ENCODE data around the gene LMNB1.
A peak's percentile ranks its signal among the peaks of the same experiment; 100 is the strongest.

Gene LMNB1

DNA sequence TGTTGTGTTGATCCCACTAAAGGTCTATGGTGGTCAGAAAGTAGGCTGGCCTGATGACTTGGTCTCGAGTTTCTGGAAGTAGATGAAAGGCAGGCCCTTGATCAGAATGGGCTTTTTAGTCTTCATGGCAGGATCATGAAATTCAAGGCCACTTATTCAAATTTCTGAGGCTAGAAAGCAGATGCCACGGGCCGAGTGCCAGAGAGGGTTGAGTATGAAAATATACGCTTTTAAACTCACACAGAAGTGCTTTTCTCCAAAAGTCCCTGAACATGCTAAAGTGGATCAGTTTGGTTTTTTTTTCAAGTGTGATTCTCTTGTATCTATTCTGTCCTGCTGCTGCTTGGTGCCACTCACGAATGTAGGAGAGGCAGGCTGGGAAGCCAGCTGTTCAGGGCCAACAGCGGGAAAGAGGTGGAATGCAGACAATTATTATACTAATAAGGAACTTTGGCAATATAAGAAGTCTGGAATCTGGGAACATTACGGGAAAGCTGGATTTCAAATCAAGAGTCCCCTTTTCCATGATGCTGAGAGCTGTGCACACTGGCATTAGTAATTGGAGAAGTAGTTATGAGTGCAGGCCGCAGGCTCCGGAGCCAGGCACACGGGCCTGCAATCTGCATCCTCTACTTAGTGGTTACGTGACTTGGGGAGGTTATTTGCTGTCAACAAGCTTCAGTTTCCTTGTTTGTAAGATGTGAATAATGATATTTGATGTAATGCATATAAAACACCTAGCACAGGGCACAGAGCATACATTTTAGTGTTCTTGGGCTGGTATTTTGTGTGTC is 95.8 kb downstream of the LMNB1 start:
- Mint-ChIP-seq H3K9me3 (no peaks in the 10 kb centered on the region), H3K36me3 (ENCODE audit: low read depth) (peaks cover 15% of the 10 kb centered on the region), H3K4me1 (ENCODE audit: low read depth) (peaks cover 12% of the 10 kb centered on the region)

DNA sequence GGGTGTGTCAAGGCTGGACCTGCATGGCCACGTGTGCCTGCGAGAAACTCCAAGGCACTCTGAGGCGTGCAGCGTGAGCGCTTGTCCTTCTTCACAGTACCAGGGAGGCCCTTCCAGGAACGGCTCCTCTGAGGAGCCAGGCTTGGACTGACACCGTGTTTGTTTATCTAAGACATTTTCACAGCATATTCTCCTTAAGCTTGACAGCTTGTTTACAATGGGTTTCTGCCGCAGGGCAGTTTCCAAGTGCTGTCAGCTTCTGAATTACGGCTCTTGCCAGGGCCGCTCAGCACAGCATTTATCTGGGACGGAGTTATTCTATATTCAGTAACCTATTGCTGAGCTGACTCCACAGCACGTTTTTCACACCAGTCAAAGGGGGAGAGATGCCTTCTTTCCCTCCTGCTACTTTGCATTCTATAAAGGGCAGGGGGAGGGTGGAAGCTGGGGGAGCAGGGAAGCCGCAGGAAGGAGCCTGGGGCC is 98.4 kb downstream of the LMNB1 start:
- H3K27ac Mint-ChIP-seq = no peak overlapping the region
- H3K4me3 Mint-ChIP-seq = no peak overlapping the region
- peaks cover 17% of the 10 kb centered on the region for H3K36me3 Mint-ChIP-seq (ENCODE audit: low read depth)
- H3K4me1 Mint-ChIP-seq (ENCODE audit: low read depth) = no peaks in the 10 kb centered on the region
- no peaks in the 10 kb centered on the region for H3K9me3 Mint-ChIP-seq
- no peaks in the 10 kb centered on the region for H3K27me3 Mint-ChIP-seq

More for the DNA sequence above, 95.8 kb downstream of the LMNB1 start:
- Mint-ChIP-seq H3K4me3 (no peak overlapping the region), H3K27me3 (no peaks in the 10 kb centered on the region), H3K27ac (no peak overlapping the region)

DNA sequence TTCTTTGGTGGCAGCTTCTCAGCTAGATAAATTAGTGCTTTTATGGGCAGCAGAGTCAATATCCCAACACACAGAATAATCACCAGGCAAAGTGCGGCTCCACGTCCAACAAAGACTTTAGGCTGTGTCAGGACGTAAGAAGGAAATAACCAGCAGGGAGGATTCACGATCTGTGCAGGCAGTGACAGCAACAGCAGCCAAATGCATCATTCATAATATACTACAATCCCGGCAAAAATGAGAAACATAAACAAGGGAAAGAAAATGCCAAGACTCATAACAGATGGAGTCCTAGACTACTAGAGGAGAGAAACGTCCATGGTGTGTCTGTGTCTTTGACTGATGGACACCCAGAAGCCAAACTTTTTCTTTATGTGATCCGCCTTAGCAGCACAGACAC is 100.7 kb downstream of the LMNB1 start:
- Mint-ChIP-seq H3K9me3 (no peaks in the 10 kb centered on the region), H3K4me3 (no peak overlapping the region), H3K27me3 (no peaks in the 10 kb centered on the region), H3K4me1 (ENCODE audit: low read depth) (no peaks in the 10 kb centered on the region), H3K36me3 (ENCODE audit: low read depth) (peaks cover 17% of the 10 kb centered on the region), H3K27ac (no peak overlapping the region)

DNA sequence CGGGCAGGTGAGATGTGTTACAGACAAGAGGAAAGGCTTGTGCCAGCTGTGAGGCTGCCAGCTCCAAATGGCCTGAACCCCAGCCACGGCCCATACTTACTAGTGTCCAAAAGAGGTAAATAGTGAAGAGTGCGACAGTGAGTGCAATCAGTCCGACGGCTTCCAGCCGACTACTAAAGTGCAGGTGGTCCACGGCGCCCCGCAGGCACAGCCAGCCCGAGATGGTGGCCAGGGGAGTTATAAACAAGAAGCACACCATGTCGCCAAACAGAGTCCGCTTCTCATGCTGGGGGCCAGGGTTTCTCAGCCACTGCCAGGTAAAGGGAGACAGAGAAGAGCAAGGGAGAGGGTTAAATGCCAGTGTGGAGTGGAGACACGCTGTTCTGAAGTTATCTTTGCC is 101.1 kb downstream of the LMNB1 start:
- Mint-ChIP-seq H3K36me3 (ENCODE audit: low read depth) (peaks cover 17% of the 10 kb centered on the region), H3K4me1 (ENCODE audit: low read depth) (no peaks in the 10 kb centered on the region), H3K27ac (no peak overlapping the region)

DNA sequence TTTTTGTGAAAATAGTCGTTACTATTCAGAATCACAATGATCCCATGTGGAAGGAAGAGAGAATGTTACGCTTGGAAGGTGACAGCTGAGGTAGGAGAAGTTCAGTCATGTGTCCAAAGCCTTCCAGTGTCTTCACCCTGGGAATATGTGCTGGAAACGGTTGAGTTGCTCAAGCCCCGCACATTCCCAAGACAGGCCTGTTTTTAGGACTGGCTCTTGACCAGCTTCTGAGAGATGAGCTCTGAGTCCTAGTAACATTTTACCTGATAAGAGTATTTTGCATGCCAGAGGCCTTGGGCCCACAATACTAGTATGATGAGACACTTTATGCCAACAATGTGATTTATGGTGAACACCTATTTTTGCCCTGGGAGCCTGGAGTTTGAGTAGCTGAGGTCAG is 101.7 kb downstream of the LMNB1 start:
- Mint-ChIP-seq H3K27ac (no peak overlapping the region), H3K36me3 (ENCODE audit: low read depth) (peaks cover 16% of the 10 kb centered on the region), H3K9me3 (no peaks in the 10 kb centered on the region), H3K27me3 (no peaks in the 10 kb centered on the region), H3K4me1 (ENCODE audit: low read depth) (no peaks in the 10 kb centered on the region), H3K4me3 (no peak overlapping the region)

More for the DNA sequence above, 101.1 kb downstream of the LMNB1 start:
- Mint-ChIP-seq H3K27me3 (no peaks in the 10 kb centered on the region), H3K9me3 (no peaks in the 10 kb centered on the region), H3K4me3 (no peak overlapping the region)

DNA sequence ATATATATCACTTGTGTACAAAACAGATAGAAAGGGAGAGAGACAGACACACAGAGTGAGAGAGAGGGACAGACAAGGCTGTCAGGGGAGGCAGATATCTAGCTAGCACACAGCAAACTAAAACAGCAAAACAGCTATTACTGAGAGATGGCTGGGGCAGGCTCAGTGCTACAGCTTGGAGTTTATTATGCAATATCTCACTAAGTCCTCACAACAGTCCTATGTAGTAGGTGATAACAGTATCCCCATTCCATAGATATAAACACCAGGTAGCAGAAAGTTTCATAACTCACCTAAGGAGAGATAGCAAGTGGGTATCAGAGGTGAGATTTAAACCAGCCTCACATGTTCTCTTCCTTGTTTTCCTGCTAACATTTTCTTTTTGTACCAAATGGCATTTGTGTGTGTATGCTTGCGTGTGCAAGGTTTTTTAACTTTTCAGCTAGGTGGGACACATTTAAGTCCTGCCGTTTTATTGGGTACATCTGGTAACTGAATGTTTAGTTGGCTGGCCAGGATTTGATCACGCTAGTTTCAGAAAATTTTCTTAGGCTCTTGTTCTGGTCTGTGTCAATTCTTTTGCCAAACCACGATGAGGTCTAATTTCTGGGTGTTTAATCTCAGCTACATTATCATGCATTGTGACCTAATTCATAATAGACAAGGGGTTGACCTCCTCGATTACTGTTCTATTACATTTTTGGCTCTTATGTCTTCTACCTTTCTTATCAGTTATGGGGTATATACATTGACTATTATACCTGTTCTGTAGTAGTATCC is 105.1 kb downstream of the LMNB1 start:
- Mint-ChIP-seq H3K27me3 (no peaks in the 10 kb centered on the region), H3K36me3 (ENCODE audit: low read depth) (peaks cover 9% of the 10 kb centered on the region), H3K4me3 (no peak overlapping the region), H3K9me3 (no peaks in the 10 kb centered on the region), H3K4me1 (ENCODE audit: low read depth) (no peaks in the 10 kb centered on the region), H3K27ac (no peak overlapping the region)

DNA sequence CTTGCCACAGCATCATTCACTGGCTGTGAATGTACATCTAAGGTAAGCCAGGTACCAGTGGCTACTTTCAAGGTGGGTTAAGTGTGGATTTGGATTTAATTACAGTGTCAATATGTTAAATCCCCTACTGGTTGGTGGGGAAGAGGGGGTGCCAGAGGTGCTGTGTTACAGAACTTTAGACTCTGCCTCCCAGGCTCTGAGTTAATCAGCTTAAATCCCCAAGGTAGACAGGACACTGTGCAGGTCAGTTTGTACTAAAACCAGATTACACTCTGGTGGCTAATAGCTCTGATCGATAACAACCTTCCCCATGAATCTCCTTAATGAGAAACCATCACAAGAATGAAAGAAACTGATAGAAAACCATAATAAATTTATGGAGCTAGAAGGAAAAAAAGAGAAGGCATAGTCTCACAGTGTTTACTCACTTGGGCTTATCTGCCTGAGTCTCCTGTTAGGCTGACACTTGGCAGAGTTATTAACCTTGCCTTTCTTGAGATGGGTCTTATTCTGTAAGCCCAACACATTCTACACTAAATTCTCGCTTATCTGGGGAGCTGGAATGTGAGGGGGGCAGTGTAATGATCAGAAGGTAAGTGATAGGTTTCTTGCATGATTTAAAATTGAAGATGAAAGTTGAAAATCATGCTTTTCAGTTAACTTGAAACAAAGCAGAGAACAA is 106.8 kb downstream of the LMNB1 start:
- H3K4me3 Mint-ChIP-seq = no peak overlapping the region
- H3K4me1 Mint-ChIP-seq (ENCODE audit: low read depth) = no peaks in the 10 kb centered on the region
- H3K9me3 Mint-ChIP-seq = no peaks in the 10 kb centered on the region
- H3K36me3 Mint-ChIP-seq (ENCODE audit: low read depth) = no peaks in the 10 kb centered on the region
- no peaks in the 10 kb centered on the region for H3K27me3 Mint-ChIP-seq
- no peak overlapping the region for H3K27ac Mint-ChIP-seq

DNA sequence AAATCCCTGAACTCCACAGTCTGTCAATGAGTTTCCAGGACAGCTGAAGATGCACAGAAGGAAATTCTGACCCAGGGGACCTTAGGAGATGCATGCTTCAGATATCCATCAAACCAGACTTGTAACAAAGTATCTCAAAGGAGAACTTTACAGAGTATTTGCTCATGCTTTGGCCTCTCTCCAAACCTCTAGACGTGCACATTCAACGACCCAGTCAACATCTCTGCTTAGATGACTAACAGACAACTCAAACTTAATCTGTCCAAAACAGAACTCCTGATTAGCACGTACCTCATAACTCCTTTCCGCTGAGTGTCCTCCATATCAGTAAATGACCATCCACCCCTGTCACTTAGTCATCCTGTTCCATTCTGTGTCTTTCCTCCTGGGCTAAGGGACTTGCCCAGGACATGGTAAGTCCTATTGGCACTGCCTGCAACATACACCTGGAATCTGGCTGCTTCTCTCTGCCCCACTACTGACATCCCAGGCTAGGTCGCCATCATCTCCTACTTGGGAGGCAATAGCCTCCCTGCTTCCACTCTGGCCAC is 107.4 kb downstream of the LMNB1 start:
- Mint-ChIP-seq H3K27me3 (no peaks in the 10 kb centered on the region), H3K9me3 (no peaks in the 10 kb centered on the region), H3K4me3 (no peak overlapping the region), H3K4me1 (ENCODE audit: low read depth) (no peaks in the 10 kb centered on the region), H3K36me3 (ENCODE audit: low read depth) (no peaks in the 10 kb centered on the region), H3K27ac (peak overlapping the region; percentile 1)

Measured in stimulated activated naive CD8-positive, alpha-beta T cell treated with anti-CD3 and anti-CD28 coated beads, Interleukin-15, Interleukin-2, amounts not matched to agents 100 ng/mL and 50 ng/mL, for 24 hours (primary cell).